ENCODE data around the gene C6orf47.

GRCh38 chr6:31640612-31641011, 20.0 kb downstream of the C6orf47 start:
- TF ChIP-seq CTCF (IDR thresholded peaks at IDR 0.05; ENCODE audit: low read length), result no peak
- no peak for TF ChIP-seq EZH2 (IDR thresholded peaks at IDR 0.05; ENCODE audit: borderline replicate concordance, low read length)

Data from OCI-LY1 (cell line).